ENCODE data around the gene CEP68.

CEP68 gene

DNA sequence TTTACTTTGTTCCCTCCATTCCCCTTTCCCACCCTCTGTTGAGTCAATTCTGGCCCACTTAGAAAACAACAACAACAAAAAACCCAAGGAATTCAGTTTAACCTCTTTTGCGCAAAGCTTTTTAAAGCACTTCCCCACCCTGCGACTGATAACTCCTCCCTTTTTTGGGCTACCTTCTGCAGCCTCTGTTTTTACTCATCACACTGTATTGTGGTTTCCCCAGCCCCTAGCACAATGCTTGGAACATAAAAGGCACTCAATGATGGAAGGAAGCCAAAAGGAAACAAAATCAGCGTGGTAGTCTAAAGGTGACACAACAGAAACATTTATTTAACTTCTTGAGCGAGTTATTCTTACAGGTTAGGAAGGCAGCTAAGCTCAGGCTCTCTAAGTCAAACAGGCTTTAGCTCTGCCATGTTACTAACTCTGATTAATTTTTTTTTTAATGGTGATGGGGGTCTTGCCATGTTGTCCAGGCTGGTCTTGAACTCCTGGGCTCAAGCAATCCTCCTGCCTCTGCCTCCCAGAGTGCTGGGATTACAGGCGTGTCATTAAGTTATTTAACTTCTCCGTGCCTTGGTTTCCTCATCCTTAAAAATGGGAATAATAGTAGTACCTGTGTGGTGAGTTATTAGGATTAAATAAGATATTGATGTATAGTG lies 1.3 kb downstream of the CEP68 start:
- DNase-seq (ENCODE audit: low spot score), result no peak

DNA sequence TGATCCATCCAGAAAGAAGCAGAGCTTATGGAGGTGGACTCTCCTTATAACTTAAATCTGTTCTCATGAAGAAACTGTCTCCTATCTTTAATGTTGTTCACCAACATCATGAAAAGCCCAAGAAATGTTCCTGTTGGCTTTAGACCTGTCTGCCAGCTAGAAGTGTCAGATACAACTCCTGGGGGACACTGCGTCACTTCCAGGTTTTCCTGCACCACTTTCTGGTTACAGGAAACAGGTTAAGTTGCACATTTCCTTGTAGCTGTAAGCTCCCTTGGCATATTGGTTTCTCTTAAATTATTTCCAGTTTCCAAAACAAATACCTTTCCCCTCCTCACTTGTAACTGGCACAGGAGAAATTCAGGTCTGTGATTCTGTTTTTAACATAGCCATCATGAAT lies 2.9 kb downstream of the CEP68 start:
- DNase-seq (ENCODE audit: low spot score), result no peak

DNA sequence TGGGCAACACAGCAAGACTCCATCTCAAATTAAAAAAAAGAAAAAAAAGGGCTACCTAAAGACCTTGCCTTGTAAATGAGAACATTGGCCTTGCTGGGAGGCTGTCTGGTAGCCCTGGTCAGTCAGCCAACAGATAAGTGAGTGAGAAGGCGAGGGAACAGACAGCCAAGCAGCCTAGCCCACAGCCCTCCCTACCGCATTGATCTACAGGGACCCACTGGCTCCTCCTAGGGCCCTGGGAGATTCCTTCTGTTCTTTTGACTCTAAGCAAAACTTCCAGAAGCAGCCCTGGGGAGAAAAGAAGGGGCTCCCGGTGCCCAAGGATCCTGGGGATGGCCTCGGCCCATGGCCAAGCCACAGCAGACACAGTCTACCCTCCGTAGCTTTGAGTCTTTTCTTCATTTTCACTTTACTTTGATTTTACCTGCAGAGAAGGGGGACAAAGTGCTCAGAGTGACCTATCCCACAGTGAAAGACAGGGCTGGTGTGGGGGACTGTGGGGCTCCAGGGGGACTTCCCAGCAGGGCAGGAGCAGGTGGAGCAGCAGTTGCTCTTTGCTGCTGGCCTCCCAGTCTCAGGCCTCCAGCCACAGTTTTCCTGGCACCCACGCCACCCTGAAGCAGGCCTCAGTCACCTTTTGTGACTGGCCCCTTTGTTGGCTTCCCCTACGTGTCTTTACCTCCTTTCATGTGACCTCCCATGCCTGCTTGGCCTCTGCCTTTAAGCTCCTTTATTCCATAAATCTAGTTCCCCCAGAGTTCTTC lies 5.1 kb downstream of the CEP68 start:
- DNase-seq (ENCODE audit: low spot score), result no peak

DNA sequence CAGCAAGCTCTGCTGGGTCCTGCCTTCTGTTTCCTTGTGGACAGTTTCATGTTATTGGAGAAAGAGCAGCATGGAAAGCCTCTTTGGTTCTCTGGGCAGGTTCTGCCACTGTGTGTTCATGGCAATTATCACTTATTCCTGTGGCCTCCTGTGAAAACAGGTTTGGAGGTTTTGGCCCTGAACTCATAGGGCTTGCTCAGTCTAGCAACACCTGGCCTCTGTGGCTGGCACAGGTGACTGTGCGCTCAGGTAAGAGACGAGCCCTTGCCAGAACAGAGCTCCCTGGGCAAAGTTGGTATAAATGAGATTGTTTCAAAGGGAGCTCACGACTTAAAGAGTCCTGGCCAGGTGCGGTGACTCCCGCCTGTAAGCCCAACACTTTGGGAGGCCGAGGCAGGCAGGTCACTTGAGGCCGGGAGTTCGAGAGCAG lies 5.7 kb downstream of the CEP68 start:
- DNase-seq (ENCODE audit: low spot score), result no peak

DNA sequence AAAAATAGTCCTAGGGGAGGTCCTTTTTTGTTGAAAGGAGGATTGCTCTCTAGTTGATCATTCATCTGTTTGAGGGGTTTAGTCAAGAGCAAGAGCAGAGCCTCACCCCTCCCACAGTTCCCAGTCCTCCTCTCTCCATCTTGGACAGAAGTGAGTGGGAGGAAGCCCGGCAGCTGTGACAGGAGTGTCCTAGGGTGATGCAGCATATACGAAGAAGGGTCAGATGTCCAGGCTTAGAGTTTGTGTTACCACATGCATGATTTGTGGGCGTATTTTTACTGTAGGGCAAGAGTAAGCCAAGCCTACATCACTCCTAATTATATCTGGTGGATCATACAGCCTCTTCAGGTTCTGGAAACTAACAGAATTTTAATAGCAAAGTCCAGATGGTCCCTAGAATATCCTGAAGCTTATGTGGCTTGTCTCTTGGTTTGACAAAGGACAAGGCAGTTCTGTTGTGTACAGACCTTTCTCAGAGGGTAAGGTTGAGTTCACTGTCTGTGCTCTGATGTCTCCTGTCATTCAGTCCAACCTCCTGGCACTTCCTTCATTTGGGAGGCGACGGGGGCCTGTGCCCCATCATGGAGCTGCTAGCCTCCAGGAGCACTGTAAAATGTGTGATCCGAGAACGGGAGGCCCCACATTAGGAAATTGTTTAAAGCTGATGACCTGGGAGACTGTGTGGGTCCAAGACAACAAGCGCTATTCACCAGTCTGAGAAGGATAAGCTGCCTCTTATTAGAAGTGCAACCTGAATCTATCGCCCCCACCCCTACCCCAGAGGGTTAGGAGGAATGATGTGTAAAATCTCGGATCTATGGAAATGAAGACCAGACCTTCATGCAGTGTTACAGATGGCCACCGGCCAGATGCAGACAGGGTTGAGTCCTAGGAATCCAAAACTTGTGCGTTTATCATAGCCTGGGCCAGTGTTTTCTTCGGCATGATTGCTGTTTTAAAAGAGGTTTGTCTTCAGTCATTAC lies 6.9 kb downstream of the CEP68 start:
- no peak for DNase-seq (ENCODE audit: low spot score)

DNA sequence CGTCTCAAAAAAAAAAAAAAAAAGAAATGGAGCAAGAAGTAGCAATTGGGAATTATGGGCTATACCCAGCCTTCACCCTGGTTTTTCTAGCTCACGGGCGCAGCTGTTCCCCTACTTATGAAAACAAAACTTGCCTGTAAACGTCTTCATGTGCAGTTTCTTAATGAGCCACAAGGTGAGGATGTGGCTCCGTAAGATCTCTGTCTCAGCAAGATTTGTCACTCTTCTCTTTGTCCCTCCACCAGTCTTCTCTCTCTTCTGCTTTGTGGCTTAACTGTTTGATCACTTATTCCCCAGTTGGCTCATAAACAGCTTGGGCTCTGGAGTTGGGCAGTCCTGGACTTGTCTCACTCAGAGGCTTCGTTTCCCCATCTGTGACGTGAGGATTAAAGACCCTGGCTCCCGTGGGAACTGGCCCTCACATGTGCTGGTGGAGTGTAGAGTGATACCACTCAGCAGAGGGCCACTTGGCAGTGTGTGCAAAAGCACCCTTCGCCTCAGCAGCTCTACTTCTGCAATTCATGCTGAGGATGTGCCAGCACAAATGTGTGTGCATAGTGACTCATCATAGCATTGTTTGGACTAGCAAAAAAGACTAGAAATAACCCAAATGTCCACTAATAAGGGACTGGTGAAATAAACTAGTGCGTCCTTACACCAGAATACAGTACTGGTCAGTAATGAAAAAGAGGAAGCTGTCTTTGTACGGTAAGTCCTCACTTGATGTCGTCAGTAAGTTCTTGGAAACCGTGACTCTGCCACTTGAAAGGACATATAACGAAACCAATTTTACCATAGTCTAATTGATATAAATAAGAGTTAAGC lies 8.7 kb downstream of the CEP68 start:
- DNase-seq (ENCODE audit: low spot score), result peak; percentile 43

DNA sequence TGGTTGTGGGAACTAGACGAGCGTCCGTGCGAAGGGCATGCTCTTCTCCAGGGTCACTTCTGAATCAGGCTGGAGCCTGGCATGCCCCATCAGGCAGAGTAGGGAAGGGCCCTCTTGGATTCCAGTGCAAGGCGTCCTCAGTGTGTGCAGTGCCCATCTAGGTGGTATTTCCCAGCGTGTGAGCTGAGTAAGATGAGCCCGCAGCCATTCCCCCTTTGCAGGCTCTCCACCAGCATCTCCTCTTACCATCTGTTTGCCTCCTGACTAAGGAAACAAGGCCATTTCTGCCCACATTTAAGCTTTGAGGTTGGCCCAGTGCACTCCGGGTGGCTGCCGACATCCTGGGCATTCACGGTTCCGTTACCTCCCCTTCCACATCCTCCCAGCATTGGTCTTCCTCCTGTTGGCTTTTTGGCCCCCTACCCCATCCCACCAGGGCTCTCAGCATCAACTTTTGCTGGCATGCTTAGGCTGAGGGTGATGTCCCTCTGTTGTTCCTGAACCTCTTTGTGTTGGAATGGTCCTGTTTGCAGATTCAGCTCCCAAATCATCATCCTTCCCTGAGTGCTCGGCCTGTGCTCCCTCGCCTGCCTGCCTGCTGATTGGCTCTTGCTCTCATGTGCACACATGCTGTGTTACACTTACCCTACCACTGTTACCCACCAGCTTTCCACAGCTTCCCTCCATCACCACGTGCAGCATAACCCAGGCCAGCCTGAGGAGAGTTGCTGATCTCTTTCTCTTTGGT lies 11.8 kb downstream of the CEP68 start:
- no peak for DNase-seq (ENCODE audit: low spot score)

DNA sequence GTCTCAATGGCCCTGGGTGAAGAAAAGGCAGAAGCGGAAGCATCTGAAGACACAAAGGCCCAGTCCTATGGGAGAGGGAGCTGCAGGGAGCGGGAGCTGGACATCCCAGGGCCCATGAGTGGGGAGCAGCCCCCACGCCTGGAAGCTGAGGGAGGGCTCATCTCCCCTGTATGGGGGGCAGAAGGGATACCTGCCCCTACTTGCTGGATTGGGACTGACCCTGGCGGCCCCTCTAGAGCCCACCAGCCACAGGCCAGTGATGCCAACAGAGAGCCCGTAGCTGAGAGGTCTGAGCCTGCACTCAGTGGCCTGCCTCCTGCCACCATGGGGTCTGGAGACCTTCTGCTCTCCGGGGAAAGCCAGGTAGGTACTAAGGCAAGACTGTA lies 13.2 kb downstream of the CEP68 start:
- no peak for DNase-seq (ENCODE audit: low spot score)

DNA sequence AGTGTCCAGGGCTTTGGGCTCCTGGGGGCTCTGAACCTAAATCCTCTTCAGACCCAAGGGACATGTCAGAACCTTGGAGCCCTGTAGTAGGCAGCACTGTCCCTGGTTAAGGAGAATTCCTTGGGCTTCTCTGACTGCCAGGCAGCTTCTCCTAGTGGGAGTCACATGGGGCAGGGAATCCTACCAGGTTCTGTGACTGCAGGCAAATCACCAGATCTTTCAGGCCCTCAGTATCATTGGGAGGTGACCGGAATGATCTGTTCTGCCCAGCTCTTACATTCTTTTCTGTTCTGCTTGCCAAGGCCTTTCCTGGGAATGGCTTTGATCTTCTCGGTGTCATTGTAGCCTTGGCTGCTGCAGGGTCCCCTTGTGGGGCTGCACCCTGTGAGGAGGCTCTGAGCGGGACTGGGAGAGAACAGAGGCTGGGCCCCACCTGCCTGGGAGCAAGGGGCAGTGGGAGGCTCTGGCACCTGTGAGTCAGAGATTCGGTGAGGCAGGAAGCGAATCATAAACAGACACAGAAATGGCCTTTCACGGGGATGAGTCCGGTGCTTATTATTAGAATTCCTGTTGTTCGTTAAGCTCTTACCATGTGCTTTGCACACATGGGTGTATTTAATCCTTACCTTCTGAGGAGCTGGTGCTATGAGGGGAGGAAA lies 14.1 kb downstream of the CEP68 start:
- DNase-seq (ENCODE audit: low spot score), result no peak

DNA sequence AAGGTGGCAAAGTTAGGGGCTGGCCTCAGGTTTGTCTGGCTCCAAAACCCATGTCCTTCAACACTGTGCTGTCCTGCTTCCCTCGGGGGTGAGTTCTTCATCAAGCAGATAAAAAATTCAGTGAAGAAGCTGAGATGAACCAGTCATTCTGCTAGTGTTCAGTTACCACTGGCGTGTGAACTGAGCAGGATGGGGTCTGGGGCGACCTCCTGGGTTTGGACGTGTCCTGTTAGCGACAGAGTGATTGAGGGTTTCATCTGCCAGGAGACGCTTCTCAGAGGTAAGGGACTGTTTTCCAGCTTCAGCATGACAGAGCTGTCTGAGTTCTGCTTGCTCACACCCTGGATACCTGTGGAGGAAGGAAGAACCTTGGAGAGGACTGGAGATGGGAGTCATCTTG lies 14.6 kb downstream of the CEP68 start:
- DNase-seq (ENCODE audit: low spot score), result no peak

DNA sequence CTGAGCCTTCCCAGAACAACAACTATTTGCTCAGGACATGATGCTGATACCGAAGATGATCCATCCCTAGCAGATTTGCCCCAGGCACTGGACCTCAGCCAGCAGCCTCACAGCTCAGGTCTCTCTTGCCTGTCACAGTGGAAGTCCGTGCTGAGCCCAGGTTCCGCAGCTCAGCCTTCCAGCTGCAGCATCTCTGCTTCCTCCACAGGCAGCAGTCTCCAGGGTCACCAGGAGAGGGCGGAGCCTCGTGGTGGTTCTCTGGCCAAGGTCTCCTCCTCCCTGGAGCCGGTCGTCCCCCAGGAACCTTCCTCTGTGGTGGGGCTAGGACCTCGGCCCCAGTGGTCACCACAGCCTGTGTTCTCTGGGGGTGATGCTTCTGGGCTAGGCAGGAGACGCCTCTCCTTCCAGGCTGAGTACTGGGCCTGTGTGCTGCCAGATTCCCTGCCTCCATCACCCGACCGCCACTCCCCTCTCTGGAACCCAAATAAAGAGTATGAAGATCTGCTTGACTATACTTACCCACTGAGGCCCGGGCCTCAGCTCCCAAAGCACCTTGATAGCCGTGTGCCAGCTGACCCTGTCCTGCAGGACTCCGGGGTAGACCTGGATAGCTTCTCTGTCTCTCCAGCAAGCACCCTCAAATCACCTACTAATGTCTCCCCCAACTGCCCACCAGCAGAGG lies 15.4 kb downstream of the CEP68 start:
- peak; percentile 60 for DNase-seq (ENCODE audit: low spot score)

DNA sequence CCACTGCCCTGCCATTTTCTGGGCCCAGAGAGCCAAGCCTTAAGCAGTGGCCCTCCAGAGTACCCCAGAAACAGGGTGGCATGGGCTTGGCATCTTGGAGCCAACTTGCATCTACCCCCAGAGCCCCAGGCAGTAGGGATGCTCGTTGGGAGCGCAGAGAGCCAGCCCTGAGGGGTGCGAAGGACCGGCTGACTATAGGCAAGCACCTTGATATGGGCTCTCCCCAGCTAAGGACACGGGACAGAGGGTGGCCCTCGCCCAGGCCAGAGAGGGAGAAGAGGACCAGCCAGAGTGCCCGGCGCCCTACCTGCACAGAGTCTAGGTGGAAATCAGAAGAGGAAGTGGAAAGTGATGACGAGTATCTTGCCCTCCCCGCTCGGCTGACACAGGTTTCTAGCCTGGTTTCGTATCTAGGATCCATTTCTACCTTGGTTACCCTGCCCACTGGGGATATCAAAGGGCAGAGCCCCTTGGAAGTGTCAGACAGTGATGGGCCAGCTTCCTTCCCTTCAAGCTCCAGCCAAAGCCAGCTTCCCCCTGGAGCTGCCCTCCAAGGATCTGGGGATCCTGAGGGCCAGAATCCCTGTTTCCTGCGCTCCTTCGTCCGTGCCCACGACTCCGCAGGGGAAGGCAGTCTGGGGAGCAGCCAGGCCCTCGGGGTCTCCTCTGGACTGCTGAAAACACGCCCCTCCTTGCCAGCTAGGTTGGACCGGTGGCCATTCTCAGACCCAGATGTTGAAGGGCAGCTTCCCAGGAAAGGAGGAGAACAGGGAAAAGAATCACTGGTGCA lies 16.2 kb downstream of the CEP68 start:
- DNase-seq (ENCODE audit: low spot score), result no peak

DNA sequence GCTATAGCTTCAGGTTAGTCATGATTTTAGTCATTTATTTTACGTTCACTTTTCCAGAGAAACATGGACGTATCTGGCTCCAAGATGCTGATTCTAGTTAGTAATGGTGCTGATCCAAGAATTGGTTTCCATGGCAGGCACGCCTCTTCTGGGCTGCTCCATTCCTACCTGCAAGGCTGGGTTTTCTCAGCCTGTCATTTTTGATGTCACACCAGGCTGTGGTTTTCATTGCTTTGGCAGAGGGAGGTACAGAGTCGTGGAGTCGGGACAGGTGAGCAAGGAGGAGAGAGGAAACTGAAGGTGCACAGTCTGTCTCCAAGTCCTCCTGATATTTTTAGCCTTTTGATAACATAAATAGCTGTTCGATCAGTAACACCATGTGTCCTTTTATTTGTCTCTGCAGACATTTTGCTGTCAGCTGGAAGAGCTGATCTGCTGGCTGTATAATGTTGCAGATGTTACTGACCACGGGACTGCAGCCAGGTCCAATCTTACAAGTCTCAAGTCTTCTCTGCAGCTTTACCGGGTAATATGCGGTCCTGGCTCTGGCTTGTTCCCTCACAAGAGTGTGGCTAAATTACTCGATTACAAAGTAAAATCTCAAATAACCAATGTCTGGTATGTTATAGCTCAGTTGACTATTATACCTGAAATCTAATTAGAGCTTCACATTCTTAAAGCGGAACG lies 17.8 kb downstream of the CEP68 start:
- no peak for DNase-seq (ENCODE audit: low spot score)

DNA sequence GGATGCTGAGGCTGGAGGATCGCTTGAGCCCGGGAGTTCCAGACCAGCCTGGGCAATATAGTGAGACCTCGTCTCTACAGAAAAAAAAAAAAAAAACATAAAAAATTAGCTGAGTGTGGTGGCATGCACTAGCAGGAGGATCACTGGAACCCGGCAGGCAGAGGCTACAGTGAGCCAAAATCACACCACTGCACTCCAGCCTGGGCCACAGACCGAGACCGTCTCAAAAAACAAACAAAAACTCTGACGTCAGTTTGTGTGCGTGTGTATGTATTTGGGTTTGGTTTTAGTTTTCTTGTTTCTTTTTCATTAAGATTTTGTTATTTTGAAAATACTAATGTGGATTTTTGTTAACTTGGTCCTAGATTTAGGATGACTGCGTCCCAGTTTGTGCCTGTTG lies 19.0 kb downstream of the CEP68 start:
- DNase-seq (ENCODE audit: low spot score), result no peak

DNA sequence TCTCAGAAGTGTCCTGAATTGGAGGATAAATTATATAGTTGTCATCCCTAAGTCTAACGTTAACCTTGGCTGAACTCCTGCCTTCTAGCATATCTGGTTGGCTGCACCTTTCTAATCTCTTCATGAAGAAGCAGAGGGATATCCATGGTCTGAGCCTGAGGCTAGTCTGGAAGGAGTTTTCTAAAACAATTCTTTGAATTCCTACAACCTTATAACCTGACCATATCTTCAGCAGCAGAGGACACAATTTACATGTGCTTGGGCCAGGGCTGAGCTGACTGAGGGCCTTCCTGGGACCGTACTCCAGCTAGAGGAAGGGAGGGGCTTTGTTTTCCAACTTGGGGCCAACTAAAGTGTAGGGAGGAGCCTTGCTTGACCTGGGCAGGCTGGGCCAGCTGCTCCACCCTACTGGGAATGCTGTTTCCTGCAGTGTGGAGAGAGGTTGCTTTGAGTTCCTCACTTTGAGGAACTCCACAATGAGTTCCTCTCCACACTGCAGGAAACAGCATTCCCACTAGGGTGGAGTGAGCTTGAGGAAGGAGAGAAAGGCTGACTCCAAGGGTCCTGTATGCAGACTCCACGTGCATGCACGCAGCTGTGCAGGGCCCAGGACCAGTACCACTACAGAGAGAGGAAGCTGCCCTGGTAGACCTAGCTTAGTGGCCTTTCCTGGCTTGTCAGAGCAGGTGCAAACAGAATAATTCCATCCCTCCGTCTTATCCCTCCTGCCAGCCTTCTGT lies 19.6 kb downstream of the CEP68 start:
- DNase-seq (ENCODE audit: low spot score), result no peak

DNA sequence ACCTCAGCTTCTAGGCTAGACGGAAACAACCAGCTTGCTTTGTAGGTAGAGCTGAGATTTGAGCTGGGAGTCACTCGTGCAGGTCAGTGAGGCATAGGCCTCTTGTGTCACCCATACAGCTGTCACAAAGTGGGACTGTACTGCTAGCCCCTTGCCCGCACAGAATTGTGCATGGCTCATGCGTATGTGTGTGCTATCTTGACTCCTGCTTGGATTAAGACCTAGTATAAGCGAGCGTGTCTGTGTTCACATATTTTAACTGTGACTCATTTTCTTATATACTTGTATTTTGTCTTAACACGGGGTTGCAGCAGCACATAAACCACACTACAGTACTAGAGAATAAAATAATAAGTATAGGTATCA lies 20.1 kb downstream of the CEP68 start:
- no peak for DNase-seq (ENCODE audit: low spot score)

DNA sequence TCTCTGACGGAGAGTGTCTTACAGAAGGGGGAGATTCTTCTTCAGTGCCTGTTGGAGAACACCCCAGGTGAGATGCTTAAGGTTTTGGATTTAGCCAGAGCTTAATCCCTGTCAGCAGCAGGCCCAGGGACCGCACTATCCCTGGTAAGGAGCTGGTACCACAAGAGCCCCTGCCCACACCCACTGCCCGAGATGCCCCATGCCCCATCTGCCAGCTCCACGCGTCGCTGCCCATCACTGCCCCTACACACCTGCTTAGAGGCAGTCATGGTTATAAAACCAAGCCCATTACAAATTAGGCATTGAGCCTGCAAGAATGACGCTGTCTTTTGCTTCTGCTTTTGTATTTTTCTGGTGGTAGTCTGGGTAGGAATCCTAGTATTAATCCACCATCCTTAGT lies 21.7 kb downstream of the CEP68 start:
- no peak for DNase-seq (ENCODE audit: low spot score)

DNA sequence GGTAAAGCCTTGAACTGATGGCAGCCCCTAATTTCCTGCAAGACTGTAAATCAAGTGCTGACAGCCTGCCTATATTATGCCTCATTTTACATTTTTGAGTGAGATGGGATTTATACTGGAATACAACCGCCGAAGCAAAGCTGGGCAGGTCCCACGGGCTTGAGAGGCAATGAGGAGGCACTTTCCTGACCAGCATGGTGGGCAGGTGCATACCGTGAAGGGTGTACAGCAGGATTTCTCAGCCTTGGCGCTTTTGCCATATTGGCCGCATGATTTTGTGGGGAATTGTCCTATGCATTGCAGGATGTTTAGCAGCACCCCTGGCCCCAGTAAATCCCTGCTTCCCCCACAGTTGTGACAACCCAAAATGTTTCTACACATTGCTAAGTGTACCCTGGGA lies 22.8 kb downstream of the CEP68 start:
- no peak for DNase-seq (ENCODE audit: low spot score)

Data from HuH-7 (cell line).